HEK293 (cell line): ENCODE data around the gene JMJD6.

ENCODE experiments used
- CTCF ChIP-seq: fragments of 450-650 bp; formaldehyde crosslinking; IDR thresholded peaks from 2 replicates; pipeline ENCODE4 v1.5.1; 2016; ENCODE audit warnings: missing biosample characterization, missing genetic modification characterization
- PRDM10 ChIP-seq: fragments of 450-650 bp; formaldehyde crosslinking; IDR thresholded peaks from 2 replicates; pipeline ENCODE4 v1.5.1; 2016; ENCODE audit warnings: missing biosample characterization, missing genetic modification characterization
- SCRT2 ChIP-seq: fragments of 450-650 bp; formaldehyde crosslinking; IDR thresholded peaks from 2 replicates; pipeline ENCODE4 v1.5.1; 2016; ENCODE audit warnings: missing biosample characterization, missing genetic modification characterization
- ZNF274 ChIP-seq, 2 experiments: fragments of 200-500 bp in 1 of 2; fragments of 450-650 bp in 1 of 2; sonication (Bioruptor generic) in 1 of 2; formaldehyde crosslinking in 1 of 2; IDR thresholded peaks; 2 replicates each; pipeline versions ENCODE4 v1.5.1 to v1.6.1; 2014 to 2016; ENCODE audit warnings: borderline replicate concordance in 1 of 2, inconsistent platforms in 1 of 2, low read length in 1 of 2, missing biosample characterization in 1 of 2, missing genetic modification characterization in 1 of 2
- ZNF280D ChIP-seq: fragments of 450-650 bp; formaldehyde crosslinking; IDR thresholded peaks from 2 replicates; pipeline ENCODE4 v1.5.1; 2016; ENCODE audit warnings: missing biosample characterization, missing genetic modification characterization
- ZNF335 ChIP-seq: fragments of 450-650 bp; formaldehyde crosslinking; conservative IDR thresholded peaks from 2 replicates; pipeline ENCODE4 v1.5.1; 2016; ENCODE audit warnings: missing biosample characterization, missing genetic modification characterization
- ZNF670 ChIP-seq: fragments of 450-650 bp; formaldehyde crosslinking; IDR thresholded peaks from 2 replicates; pipeline ENCODE4 v1.5.1; 2016; ENCODE audit warnings: missing biosample characterization, missing genetic modification characterization, low read depth
- ZNF830 ChIP-seq: fragments of 450-650 bp; IDR thresholded peaks from 2 replicates; pipeline ENCODE4 v1.5.0; 2018; ENCODE audit warnings: missing biosample characterization, missing genetic modification characterization, low read depth, mild to moderate bottlenecking, moderate library complexity

GRCh38 chr17:76734080-76734840, 7.9 kb upstream of the JMJD6 start:
- TF ChIP-seq CTCF (tag by site-specific recombination) (no peak), PRDM10 (no peak), ZNF670 (tag by site-specific recombination) (no peak), SCRT2 (tag by site-specific recombination) (no peak), ZNF280D (tag by site-specific recombination) (no peak), ZNF274 (IDR thresholded peaks at IDR 0.05; ENCODE audit: low read length) (no peak), ZNF274 (tag by site-specific recombination; IDR thresholded peaks at IDR 0.05; ENCODE audit: borderline replicate concordance) (no peak), ZNF830 (tag by site-specific recombination) (no peak), ZNF335 (no peak)
